HG03280 (cell line): ENCODE data around the gene EBF4.

Experiments used
- ATAC-seq: cut with Tn5 transposase; IDR thresholded peaks from one replicate; pipeline ENCODE4 v1.9.1; 2021; ENCODE audit warnings: mild to moderate bottlenecking, moderate library complexity; ENCODE audit not compliant: unreplicated experiment

The EBF4 gene, protein sequence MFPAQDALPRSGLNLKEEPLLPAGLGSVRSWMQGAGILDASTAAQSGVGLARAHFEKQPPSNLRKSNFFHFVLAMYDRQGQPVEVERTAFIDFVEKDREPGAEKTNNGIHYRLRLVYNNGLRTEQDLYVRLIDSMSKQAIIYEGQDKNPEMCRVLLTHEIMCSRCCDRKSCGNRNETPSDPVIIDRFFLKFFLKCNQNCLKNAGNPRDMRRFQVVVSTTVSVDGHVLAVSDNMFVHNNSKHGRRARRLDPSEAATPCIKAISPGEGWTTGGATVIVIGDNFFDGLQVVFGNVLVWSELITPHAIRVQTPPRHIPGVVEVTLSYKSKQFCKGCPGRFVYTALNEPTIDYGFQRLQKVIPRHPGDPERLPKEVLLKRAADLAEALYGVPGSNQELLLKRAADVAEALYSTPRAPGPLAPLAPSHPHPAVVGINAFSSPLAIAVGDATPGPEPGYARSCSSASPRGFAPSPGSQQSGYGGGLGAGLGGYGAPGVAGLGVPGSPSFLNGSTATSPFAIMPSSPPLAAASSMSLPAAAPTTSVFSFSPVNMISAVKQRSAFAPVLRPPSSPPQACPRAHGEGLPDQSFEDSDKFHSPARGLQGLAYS

DNA sequence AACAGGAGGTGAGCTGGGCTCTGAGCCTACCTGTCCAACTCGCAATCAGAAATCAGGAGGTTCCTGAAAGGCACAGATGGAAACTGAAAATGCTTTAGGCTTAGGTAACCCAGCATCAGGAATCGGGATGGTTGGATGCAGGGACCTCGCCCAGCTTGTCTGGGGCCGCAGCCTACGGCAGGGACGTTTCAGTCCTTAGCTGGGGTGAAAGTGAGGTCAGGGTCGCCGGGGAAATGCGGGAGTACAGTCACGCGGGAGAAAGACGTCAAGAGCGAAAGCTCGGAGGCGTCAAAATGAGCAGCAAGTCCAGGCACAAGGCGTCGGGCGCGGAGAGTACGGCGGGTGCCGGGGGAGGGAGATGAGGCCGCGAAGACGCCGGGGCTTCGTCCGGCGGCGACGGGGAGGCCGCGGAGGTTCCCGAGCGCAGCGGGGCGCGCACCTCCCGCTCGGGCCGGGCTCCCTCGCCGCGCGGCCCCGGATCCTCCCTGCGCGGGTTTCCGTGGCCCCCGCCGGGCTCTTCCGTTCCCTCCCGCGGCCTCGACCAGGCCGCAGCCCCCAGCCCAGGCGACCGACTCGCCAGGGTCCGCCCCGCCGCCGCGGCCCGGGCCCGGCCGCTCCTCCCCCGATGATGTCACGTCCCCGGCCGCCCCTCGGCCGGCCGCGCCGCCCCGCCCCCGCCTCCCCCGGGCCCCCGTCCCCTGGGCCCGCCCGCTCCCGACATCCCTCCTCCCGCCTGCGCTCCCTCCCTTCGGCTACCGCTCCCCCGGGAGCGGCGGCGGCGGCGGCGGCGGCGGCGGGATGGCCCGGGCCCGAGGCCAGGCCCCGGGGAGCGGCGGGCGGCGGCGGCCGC, at the start of gene EBF4:
EBF4 (plus strand) TSS at position 745 of the 850 bp plus-strand sequence. CDS start 866 bp downstream, outside the sequence.
- ATAC-seq, result no peak

DNA sequence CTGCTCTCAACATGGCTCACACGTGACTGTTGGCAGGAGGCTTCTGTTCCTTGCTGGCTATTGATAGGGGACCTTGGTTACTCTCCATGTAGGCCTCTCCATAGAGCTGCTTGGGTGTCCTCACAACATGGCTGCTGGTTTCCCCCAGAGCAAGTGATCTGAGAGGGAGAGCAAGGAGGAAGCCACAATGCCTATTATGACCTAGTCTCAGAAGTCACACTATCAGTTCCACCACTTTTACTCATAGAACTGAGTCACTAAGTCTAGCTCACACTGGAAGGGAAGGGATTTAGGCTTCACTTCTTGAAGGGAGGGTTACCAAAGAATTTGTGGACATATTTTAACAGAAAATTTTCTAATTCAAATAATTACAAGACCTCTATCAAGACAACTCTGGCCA, 48.9 kb upstream of the EBF4 start:
- no peak for ATAC-seq

DNA sequence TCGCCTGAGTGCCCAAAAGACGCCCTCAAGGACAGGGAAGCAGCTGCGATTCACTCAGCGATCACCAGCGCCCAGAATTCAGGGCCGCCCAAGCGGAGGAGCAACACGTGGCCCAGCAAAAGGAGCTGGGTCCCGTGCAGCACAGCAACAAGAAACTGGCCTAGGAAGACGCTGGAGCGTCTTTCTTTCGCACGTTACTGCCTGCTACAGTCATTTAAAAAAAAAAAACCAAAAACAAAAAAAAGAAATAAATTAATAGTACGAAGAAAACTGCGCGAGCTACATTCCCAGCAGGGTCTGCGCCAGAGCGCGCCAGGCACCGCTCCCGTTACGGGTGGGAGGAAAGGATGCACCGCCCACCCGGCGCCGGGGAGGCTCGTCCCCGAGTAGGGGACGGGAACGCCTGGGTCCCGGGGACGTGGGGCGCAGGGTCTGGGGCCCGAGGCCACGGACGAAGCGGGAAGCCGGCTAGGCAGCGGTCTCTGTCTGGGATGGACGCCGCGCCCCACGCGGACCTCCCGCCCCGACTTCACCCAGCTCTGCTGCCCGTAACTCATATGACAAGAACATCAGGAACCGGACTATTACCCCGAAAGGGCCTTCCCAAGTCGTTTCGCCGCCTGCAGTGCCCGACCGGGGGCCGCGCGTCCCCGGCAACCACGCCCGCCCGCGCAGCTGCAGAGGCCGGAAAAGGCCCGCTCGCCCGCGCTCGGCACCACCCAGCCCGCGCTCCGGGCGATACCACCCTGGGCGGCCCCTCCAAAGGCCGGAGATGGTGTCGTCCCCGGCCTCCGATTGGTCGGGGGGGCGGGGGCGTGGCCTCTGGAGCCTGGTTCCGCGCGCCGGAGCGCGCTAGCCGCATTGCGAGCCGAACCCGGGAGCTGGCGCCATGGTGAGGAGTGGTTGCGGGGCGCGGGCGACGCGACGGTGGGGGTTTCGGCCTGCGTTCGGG, 40.5 kb upstream of the EBF4 start, which contains the start of gene NOP56:
NOP56 (plus strand) TSS at position 861 of the 952 bp plus-strand sequence; CDS start at position 890, 29 bp downstream.
- ATAC-seq, result peak; percentile 84

DNA sequence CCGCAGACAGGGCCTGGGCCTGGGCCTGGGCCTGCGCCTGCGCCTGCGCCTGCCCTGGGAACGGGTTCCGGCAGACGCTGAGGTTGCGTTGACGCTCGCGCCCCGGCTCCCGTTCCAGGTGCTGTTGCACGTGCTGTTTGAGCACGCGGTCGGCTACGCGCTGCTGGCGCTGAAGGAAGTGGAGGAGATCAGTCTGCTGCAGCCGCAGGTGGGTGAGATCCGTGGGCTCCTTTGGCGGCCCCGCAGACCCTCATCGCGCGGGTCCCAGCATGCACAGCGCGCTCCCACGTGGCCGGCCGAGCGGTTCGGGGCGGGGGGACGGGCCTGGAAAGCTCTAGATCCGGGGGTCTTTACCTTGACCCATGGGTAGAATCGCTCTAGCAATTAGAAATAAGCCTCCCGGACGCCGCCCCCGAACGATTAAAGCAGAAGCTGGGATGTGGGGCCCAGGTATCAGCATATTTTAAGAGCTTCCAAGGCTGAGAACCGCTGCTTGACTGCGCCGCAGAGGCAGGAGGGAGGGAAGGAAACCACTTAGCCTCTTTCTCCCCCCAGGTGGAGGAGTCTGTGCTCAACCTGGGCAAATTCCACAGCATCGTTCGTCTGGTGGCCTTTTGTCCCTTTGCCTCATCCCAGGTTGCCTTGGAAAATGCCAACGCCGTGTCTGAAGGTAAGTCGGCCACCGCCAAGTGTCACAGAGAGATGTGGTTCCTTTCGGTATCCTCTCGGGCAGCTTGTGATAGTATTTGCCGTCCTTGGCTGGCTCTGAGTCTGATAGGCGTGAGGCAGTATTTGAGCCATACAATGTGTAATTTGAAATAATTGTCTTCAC, 39.6 kb upstream of the EBF4 start:
- ATAC-seq, result peak; percentile 39

DNA sequence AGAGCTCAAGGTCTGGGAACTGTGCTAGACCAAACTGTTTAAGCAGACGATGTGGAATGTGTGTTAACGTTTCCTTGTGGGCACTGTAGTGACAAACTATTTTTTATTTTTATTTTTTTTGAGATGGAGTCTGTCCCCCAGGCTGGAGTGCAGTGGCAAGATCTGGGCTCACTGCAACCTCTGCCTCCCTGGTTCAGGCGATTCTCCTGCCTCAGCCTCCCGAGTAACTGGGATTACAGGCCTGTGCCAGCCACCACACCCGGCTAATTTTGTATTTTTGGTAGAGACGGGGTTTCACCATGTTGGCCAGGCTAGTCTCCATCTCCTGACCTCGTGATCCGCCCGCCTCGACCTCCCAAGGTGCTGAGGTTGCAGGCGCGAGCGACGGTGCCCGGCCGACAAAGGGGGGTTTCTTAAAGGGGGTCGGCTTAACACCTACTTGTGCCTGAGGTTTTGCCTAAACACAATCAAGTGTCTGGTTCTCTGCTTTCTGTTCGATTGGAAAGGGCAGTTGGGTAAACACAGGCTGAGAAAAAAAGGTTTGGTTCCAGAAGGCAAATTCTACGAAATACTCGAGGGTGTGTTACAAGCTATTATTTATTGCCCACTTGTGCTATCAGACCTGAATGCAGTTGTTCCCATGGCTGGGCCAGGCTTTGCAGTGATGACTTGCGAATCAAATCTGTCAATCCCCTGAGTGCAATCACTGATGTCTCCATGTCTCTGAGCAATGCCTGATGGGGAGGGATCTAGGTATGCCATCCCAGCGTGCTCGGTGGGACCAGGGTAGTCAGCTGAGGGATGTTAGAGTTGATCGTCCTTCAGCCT, 38.8 kb upstream of the EBF4 start:
- ATAC-seq, result no peak

DNA sequence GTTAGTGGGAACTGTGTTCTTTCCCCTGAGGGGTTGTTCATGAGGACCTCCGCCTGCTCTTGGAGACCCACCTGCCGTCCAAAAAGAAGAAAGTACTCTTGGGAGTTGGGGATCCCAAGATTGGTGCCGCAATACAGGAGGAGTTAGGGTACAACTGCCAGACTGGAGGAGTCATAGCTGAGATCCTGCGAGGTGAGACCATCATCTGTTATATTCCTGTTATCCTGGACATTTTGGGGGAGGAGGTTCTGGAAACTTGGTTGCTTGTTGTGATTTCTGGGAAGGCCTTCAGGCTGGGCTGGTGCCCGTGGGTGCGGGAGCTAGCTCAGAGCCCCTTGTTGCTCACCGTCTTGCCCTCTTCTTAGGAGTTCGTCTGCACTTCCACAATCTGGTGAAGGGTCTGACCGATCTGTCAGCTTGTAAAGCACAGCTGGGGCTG, 38.2 kb upstream of the EBF4 start:
- ATAC-seq, result no peak

DNA sequence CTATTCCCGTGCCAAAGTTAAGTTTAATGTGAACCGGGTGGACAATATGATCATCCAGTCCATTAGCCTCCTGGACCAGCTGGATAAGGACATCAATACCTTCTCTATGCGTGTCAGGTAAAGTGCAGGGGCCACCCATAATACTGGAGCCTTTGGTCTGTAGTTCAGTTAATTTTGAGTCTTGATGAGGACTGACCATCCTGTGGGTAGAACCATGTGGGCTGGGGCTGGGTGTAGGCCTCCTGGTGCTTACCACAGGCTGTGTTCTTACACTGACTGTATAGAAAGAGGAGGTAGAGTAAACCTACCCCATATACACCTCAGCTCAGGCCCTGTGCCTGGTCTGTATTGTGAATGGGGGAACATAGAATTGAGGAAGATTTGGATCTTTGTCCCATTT, 37.7 kb upstream of the EBF4 start:
- ATAC-seq, result no peak

DNA sequence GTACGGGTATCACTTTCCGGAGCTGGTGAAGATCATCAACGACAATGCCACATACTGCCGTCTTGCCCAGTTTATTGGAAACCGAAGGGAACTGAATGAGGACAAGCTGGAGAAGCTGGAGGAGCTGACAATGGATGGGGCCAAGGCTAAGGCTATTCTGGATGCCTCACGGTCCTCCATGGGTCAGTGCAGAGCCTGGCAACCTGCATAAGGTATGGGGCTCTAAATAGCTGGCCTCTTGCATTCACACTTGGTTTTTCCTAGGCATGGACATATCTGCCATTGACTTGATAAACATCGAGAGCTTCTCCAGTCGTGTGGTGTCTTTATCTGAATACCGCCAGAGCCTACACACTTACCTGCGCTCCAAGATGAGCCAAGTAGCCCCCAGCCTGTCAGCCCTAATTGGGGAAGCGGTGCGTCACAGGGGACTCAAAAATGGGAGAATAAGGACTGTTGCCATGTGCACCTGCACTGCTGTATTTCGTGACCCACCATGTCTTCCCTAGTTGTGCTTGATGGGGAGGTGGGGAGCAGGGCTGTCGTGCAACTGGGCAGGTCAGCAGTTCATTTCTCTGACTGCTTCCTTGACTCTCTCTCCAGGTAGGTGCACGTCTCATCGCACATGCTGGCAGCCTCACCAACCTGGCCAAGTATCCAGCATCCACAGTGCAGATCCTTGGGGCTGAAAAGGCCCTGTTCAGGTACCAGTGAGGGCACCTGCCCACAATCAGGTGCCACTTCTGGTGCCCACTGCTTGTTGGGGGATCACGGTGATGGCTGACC, 37.1 kb upstream of the EBF4 start:
- no peak for ATAC-seq

DNA sequence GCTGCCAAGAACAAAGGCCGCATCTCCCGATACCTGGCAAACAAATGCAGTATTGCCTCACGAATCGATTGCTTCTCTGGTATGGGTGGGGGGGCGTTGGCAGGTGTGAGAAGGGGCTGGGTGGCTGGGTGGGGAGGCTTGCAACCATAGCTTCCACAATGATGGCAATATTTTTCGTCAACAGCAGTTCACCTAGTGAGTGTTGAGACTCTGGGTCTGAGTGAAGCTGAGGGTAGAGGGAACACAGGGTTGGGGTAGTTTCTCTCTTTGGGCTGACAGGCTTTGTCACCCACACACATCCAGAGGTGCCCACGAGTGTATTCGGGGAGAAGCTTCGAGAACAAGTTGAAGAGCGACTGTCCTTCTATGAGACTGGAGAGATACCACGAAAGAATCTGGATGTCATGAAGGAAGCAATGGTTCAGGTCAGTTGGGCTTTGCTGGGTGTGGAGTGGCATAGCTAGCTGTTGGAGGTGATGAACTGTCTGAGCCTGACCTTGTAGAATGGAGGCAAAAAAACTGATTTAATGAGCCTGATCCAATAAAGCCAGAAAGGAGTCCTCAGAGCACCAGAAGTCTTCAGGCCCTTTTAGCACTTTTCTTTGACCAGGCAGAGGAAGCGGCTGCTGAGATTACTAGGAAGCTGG, 36.0 kb upstream of the EBF4 start:
- ATAC-seq, result no peak

DNA sequence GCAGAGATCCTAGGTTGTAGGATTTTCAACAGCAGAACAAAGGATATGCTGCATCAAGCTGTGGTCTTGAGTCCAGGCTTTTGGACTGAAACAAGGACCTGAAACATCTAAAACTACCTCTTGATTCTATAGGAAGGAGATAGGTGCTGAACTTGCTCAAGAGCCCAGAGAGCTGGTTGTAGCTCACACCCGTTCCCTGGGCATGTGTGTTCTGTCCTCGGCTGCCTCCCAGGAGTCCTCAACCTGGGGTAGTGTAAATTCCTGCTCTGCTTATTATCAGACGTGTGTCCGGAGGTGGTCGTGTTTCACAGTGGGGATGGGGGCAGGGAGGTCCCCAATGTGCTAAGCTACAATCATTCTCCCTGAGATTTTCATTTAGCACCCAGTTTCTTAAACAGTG, 35.3 kb upstream of the EBF4 start:
- ATAC-seq, result no peak

DNA sequence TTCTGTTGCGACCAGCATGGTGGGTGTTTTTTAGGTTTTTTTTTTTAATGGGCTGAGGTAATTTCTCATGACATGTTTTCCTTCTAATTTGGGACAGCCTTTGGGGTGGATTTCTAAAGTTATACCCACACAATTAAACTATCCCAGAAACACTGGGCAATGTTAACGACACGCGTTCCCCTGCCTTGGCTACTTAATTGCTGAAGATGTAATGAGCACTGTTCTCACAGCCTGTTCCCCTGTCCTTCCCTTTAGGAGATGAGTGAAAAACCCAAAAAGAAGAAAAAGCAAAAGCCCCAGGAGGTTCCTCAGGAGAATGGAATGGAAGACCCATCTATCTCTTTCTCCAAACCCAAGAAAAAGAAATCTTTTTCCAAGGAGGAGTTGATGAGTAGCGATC, 34.9 kb upstream of the EBF4 start:
- no peak for ATAC-seq

DNA sequence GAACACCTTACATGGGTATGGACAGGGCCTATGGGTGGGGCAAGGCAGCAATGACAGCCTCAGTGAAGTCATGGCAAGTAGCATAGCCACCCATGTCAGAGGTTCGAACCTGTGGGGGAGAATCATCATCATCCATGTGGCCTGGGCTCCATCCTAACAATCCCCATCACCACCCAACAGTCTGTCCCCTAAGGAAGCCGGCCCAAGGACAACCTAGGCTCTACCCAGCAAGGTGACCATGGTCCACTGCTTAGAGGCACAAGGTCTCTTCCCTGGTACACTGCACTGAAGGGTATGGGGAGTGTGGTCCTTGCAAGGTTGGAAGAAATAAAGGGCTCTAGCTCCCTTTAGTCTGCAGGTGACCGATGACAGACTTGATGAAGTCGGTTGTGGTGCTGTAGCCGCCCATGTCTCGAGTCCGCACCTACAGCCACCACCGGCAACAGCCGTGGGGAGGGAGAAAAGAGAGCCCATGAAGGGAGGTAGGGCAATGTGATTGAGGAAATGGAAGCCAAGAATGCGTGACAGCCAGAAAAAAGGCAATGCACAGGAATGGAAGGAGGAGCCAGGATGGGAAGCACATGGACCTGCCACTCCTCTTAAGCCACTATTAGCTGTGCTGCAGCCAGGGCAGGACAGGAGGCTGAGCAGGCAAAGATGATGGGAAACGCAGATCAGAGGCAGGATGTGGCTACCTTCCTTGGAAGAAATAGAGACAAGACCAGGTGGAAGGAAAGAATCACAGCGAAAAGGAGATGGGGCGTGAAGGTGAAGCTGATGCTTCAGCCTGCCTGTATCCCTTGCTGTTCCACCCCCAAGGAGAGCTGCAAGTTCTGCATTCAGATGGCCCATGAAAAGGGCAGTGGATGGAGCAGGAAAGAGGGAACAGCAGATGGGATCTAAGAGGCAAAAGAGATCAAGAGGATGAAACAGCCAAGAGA, 33.9 kb upstream of the EBF4 start:
- no peak for ATAC-seq

DNA sequence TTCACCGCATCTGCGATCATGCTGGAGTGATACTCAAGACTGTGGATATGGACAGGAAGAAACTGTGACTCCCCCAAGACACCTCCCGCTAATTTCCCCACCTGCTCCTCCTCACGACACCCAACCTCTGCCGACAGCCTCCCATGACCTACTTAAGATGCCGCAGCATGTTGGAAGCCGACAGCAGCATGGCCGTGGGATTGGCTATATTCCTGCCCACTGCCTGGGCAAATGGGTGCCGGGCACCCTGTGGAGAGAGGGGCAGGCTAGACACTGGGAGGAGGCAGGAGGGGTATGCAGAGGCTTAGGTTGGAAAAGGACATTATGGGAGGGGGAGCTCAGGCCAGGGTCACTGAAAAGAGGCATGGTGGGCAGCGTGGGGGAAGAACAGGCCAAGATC, 33.0 kb upstream of the EBF4 start:
- ATAC-seq, result no peak

DNA sequence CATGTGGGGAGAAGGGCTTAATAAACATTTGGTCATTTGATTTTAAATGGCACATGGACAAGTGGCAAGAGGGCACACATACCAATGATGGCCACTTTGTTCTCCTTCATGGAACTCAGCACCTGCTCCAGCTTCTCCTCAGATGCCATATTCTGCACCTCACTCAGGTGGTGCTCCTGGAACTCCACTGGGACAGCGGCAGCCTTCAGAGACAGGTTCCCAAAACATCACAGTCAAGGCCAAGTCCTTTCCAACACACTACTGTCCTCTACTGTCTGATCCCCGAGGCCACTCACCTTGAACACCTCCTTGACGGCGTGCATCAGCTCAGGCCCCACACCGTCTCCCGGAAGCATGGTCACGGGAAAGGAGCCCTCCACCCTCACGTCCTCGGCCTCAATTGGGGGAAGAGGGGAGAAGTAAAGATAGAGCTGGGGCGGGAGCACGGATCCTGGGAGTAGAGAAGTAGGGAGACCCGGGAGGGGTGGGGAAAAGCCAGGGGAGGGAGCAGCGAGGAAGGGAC, 29.2 kb upstream of the EBF4 start:
- ATAC-seq, result peak; percentile 10

DNA sequence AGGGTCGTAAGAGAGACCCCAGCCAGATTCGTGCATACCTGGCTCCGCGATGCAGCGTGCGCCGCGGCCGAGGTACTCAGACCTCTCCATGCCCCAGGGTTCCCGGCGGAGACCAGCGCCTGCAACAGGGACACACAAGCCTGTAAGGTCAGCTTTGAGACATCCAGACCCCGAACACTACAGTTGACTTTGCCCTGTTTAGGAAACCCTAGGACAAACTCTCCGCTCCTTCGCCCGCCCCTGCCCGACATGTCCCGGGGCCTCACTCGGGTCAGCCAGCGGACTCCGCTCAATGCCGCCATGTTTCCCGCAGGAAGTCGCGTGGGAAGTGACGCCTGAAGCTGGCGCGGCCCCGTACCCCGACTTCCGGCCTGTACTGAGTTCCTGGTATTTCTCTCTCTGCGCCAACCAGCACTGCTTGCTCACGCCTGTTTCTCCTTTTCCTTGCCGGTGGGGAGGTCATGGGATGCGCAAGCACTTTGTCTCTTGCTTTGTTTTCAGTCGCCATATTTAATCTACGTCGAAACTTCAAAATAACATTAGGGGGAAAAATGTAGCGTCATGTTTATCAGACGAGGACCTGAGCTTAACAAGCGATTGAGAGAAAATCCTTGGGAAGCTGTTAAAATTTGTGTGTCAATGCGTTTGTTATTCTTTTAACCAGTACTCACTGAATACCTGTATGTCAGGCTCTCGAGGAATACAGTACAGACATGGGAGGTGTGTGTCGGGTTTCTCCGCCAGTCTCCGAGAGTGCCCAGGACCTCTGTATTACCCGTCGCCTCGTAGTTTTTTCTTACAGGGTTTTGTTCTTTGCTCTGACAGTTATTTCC, 28.5 kb upstream of the EBF4 start, which contains the start of gene IDH3B:
IDH3B (minus strand) TSS at position 330 of the 833 bp plus-strand sequence; CDS start at position 302, 28 bp downstream.
- peak; percentile 87 for ATAC-seq
